IPS-NIHi7 (cell line): ENCODE measurements around the gene MPST.
A peak's percentile ranks its signal among the peaks of the same experiment; 100 is the strongest.
"Not testable (repeated sequence)": the region's sequence is repeated elsewhere in the genome, so short reads cannot be mapped to it uniquely, and the experiment has no call there.

ENCODE experiments used
- DNase-seq: peaks from one replicate; pipeline ENCODE4 v3.0.0; 2012; ENCODE audit warnings: mixed read lengths; ENCODE audit errors: extremely low spot score

MPST gene

DNA sequence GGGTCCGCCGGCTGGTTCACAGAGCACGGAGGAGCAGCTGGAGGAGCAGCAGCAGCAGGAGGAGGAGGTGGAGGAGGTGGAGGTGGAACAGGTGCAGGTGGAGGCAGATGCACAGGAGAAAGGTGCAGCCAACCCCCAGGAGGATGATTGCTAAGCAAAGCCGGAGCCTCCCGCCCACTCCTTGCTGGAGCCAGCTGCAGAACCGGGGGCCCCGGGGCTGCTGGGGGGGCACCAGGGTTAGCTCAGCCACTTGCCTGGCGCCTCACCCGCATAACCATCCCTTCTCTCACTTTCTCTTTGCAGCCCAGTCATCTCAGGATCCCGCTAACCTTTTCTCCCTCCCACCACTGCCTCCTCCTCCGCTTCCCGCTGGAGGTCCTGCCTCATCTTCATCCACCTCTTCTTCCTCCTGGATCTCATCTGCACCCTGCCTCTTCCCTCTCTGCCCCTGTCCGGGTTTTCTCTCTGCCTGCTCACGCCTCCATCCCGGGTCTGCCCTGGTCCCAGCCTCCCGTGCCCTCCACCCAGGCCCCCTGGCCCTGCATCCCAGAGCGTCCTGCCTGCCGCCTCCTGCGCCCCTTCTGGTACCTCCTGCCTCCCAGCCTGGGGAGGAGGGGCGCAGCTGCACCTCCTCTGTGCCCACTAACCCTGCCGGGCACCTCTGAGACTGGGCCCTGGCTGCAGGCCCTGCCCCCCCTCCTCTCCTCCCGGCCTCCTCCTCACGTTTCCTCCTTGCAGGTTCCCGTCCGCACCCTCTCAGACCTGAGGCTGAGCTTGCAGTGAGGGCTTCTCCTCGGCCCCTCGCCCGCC is 41.5 kb downstream of the MPST start:
- DNase-seq, result no peak

DNA sequence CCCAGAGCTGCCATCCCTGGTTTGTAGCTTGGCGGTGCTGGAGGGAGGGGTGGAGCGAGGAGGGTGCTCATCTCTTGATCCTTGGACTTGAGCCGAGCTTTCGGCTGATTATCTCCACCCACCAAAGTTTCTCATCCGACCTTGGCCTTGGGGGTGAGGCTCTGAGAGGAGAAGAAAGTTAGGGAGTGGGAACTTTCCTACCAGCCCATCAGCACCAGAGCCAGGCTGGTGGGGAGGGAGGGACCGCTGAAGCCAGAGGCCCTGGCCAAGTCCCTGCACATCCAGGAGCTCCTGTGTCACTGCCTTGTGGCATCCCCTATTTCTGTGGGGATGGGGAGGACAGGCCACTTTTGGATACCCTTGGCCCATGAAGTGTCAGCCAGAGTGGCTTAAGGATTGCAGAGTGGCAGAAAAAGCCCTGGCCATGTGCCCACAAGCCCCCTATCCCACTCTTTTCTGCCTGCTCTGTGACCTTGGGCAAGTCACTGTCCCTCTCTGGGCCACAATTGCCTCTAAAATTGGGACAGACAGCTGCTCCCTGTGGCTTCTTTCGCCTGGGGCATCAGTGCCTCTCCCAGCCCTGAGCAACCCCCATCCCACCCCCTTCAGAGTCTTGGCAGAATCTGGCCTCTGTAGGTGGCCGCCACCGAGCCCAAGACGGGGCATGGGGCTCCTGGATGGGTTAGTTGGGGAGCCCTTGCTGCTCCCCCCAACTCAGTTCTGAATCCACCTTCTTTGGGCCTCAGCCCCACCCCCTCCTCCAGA is 42.3 kb downstream of the MPST start:
- DNase-seq, result no peak

DNA sequence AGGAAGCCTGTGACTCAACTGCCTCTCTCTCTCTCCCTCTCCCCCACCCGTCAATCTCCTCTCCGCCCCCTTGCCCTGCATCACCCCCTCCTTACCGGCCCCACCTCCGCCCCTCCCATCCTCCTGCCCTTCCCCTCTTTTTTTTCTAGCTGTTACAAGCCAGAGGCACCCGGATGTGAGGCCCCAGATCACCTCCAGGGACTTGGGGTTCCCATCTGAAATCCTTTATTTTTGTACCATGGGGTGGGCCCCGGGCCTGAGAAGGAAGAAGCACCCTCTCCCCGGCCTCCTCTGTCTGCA is 42.8 kb downstream of the MPST start:
- no peak for DNase-seq

GRCh38 chr22:37062702-37063381 is 43.3 kb downstream of the MPST start:
- DNase-seq, result no peak

DNA sequence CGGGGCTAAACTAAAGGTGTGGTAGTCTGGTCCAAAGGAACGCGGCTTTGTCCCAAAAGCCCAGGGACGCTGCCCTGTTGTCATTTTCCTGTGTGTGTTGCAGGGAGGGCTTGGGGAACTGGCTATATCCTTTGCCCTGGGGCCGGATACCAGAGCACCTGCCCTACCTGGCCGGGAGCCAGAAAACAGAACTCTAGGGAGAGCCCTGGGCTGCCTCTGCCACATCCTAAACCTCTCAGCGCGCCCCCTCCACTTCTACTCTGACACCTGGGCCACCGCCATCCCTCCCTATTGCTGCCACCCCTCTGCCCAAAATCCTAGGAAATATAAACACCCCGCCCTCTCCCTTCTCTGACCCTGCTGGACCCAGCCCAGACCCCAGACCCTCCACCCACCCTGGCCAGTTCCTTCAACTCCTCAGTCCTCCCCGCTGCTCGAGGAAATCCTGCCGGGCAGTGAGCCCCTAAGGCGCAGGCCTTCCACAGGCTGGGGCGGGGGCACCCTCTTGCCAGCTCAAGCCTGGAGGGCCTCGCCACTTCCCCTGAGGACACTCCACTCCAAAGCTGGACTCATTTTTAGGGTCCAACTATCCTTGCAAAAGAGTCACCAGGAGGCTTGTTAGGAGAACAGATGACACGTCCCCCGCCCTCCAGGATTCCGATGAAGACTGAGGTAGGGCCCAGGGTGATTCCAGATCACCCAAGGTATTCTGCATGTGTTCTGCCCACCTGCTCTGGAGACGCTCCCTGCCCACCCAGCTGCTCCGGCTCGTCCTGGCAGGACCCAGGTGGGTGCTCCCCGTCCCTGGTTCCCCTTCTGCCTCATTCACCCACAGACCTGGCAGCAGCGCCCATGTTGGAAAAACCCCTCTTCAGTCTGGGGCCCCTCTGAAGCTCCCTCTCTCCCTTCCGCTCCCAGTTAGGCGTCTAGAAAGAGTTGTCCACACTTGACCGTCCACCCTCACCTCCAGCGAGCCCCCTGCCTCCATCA is 44.2 kb downstream of the MPST start:
- no peak for DNase-seq

GRCh38 chr22:37064553-37064952 is 45.0 kb downstream of the MPST start:
- no peak for DNase-seq

DNA sequence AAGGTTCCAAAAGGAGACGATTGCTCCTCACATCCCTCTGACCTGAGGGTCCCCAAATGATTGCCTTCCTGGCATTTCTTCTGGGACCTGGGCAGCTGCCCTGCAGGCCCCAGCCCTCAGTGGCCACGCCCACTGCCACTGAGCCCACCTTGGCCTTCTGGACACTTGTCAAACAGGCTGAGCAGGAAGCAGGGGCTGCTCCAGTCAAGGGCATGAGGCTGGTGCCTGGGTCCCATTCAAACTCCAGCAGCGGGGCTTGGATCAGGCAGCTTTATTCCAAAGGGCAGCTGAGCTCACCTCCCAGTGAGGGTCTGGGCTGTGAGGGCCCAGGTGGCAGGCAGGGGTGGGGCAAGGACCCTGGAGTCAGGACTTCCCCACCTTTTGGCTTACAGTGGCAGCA is 45.6 kb downstream of the MPST start:
- DNase-seq, result no peak

GRCh38 chr22:37065961-37066360 is 46.4 kb downstream of the MPST start:
- DNase-seq, result no peak

- DNase-seq, result no peak
These were observed 47.9 kb downstream of the MPST start for GRCh38 chr22:37067428-37067827.

DNA sequence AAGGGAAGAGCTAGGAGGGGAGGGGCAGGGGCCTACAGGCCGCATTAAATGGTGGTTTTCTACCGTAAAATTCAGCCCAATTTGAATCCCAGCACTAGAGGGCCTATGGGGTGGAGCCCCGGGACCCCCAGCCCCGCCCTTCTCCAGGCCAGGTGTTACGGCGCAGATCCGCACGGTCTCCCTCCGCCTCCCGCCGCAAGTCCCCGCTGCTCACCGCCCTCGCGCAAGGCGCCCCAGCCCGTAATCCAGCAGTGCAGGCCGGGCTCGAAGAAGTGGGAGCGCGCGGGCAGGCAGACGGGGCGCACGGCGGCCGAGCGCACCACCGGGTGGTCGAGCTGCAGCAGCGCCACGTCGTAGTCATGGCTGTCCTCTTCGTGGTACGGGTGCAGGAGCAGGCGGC is 49.3 kb downstream of the MPST start:
- DNase-seq, result peak; percentile 80

DNA sequence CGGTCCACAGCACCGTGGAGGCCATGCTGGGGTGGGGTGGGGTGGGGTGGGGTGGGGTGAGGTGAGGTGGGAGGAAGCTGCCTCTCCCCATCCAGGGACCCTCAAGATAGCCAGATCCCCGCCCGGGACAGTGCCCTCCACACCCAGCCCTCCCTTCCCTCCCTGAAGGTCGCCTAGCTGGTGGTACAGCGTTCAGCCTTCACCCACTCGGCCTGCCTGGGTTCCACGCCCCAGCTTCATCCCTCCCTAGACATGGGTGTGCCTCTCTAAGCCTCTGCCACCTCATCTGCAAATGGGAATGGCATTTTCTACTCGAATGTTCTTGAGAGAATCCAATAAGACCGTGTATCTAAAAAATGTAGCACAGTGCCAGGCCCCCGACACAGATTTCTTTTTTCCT is 49.8 kb downstream of the MPST start:
- DNase-seq, result no peak

- DNase-seq, result no peak
These were observed 50.2 kb downstream of the MPST start for GRCh38 chr22:37069719-37070118.

DNA sequence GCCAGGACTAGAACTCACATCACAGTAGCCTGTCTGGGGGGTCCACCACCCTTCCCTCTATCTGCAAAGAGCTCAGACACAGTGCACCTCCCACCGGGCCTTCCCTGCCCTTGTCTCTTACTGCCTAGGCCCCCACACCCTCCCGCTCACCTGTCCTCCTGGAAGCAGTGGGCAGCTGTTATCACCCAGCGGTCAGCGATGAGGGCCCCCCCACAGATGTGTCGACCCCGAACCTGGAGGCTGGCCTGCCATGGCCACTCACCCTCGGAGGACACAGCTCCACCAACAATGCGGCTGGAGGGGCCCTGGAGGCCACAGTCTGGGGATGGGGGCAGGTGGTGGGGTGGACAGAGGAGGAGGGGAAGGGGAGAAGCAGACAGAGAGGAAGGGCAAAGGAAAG is 50.8 kb downstream of the MPST start:
- DNase-seq, result no peak

DNA sequence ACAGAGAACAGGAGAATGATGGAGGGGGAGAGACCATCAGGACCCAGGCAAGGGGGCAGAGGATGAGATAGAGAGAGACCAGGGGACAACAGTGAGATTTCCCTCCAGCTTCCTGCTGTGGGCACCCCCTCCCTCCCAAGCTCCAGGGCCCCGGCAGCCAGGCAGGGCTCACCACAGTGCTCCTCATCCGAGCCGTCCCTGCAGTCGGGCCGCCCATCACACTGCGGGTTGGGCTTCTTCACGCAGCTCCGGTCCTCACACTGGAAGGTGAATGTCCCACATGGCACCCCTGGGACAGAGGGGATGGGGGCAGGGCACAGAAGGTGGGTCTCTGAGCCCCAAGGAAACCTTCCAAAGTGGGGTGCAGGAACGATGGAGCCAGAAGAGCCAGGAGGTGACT is 51.2 kb downstream of the MPST start:
- DNase-seq, result no peak

GRCh38 chr22:37071850-37072592 is 52.5 kb downstream of the MPST start:
- DNase-seq, result not testable (repeated sequence)

DNA sequence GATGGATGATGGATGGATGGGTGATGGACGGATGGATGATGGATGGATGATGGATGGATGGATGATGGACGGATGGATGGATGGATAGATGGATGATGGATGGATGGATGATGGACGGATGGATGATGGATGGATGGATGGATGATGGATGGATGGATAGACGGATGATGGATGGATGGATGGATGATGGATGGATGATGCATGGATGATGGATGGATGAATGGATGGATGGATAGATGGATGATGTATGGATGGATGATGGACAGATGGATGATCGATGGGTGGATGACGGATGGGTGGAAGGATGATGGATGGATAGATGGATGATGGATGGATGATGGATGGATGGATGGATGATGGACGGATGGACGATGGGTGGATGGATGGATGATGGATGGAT is 53.1 kb downstream of the MPST start:
- no peak for DNase-seq

GRCh38 chr22:37074537-37074936 is 55.0 kb downstream of the MPST start:
- DNase-seq, result no peak

DNA sequence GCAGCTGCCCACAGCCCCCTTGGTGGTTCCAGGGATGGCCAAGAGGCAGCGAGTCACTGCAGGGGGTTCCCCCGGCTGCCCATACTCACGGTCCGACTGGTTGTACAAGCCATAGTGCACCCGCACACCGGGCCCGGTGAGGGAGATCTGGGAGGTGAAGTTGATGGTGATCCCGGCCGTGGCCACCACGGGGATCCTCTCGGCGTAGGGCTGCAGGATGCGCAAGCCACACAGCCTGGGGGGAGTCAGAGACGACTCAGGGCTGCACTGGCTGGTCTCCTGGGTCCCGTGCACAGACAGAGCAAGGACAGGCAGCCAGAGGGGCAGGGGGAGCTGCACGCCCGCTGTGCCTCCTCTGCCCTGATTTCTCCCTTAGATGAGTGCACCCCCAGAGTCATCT is 55.5 kb downstream of the MPST start:
- no peak for DNase-seq

- no peak for DNase-seq
These were observed 56.4 kb downstream of the MPST start for GRCh38 chr22:37075822-37076433.

DNA sequence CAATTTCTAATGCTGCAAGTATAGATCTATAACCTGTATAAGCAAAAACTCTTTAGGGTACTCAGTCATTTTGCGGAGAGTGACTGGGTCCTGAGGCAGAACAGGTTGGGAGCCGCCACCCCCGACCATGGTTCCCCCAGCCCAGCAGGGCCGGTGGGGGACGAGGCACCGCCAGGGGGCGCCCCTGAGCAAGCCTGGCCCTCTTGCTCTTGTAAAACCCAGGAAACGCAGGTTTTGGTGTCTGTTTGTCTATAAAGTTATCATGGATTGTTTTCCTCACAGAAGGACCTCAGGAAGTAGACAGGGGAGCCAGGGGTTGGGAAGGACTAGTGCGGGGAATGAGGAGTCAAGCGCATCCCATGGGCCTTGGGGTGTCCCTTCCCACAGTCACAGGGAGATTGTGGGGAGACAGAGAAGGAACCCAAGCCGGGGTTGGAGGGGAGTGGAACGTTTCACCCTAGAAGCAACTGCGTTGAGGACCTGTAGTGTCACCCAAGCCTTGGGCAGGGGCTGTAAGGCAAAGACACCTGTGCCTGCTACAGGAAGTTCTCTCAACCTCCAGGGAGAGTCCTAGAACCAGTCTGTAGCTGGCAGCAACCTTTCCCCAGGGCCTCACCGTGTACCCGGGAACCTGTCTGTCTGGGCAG is 58.4 kb downstream of the MPST start:
- DNase-seq, result peak; percentile 94
